HCT116 (cell line): Measurements from ENCODE around the gene CAMKMT. TPM values are rescaled to one million over a fixed set of nuclear protein-coding genes. Genes with fewer than 3 reads are reported as not detected.

Experiments
- ATAC-seq: fragments of 200-7000 bp; cut with Tn5 transposase; 2 replicates; pipeline ENCODE4 v1.9.1; 2020; ENCODE audit warnings: mild to moderate bottlenecking, moderate library complexity
- BruUV-seq: library from RNA; stranded (reverse); fragments of 400-500 nt; replicated peaks from 2 replicates; lab custom pipeline; 2021; lab: Mats Ljungman, UMichigan
- CTCF ChIA-PET: fragments of 300-600 bp; sonication (Branson Sonifier 250); formaldehyde crosslinking; loops from one replicate; lab custom pipeline; 2021; ENCODE audit warnings: antibody characterized with exemption; lab: Charles Lee
- POLR2A ChIA-PET: fragments of 300-600, 350-600 bp; sonication (Branson Sonifier 250); formaldehyde crosslinking; loops from one replicate; lab custom pipeline; 2021; ENCODE audit warnings: antibody characterized with exemption; lab: Charles Lee
- RAD21 ChIA-PET, 2 experiments: fragments of 300-600 bp; sonication (Branson Sonifier 250); formaldehyde crosslinking; loops; one replicate each; lab custom pipeline; 2023; ENCODE audit warnings: low total read pairs in 2 of 2; ENCODE audit not compliant: uncharacterized antibody in 2 of 2, unreplicated experiment in 2 of 2, low non-redundant PET in 1 of 2; lab: Charles Lee
- DNase-seq: peaks from one replicate; pipeline ENCODE4 v3.0.0-alpha.2; 2010; ENCODE audit warnings: low read depth, low spot score
- H2AFZ ChIP-seq: fragments of 200-600 bp; shearing (Covaris generic), sonication (generic); 2 replicates; pipeline ENCODE4 v1.6.1; 2017; ENCODE audit warnings: low read depth, mixed run types, mixed read lengths, antibody characterized with exemption, low read length; ENCODE audit not compliant: poor library complexity, severe bottlenecking
- H3K27ac ChIP-seq: 2 replicates; pipeline ENCODE4 v1.5.1; 2012; ENCODE audit warnings: low read depth, low read length
- H3K27me3 ChIP-seq: fragments of 200-600 bp; sonication (generic); 2 replicates; pipeline ENCODE4 v1.6.1; 2016; ENCODE audit warnings: mixed run types, low read length, mixed read lengths; ENCODE audit not compliant: insufficient read depth
- H3K36me3 ChIP-seq, 2 experiments: fragments of 200-500 bp in 1 of 2; fragments of 200-600 bp in 1 of 2; sonication (Bioruptor generic) in 1 of 2; sonication (generic) in 1 of 2; 2 replicates each; pipeline versions ENCODE4 v1.5.1 to v1.6.1; 2014 to 2016; ENCODE audit warnings: low read length in 2 of 2, inconsistent platforms in 1 of 2, mixed read lengths in 1 of 2, mixed run types in 1 of 2; ENCODE audit not compliant: insufficient read depth in 2 of 2, control insufficient read depth in 1 of 2
- H3K4me1 ChIP-seq, 2 experiments: fragments of 200-600 bp in 1 of 2; sonication (generic) in 1 of 2; 2 replicates each; pipeline versions ENCODE4 v1.5.1 to v1.6.1; 2012 to 2017; ENCODE audit warnings: low read length in 2 of 2, inconsistent platforms in 1 of 2, mild to moderate bottlenecking in 1 of 2, mixed read lengths in 1 of 2, mixed run types in 1 of 2, moderate library complexity in 1 of 2; ENCODE audit not compliant: insufficient read depth in 2 of 2, control insufficient read depth in 1 of 2
- H3K4me2 ChIP-seq: fragments of 200-600 bp; sonication (generic); 2 replicates; pipeline ENCODE4 v1.6.1; 2017; ENCODE audit warnings: mixed run types, low read length, mixed read lengths
- H3K4me3 ChIP-seq, 2 experiments: fragments of 200-600 bp in 1 of 2; sonication (generic) in 1 of 2; replicated peaks in 1 of 2; 2 replicates each; pipeline ENCODE4 v1.5.1; 2011 to 2016; ENCODE audit warnings: low read length in 2 of 2, control low read depth in 1 of 2, low read depth in 1 of 2, mild to moderate bottlenecking in 1 of 2, mixed read lengths in 1 of 2, mixed run types in 1 of 2
- H3K79me2 ChIP-seq: fragments of 200-600 bp; sonication (generic); 2 replicates; pipeline ENCODE4 v1.6.1; 2017; ENCODE audit warnings: mild to moderate bottlenecking, mixed run types, low read length, moderate library complexity, mixed read lengths; ENCODE audit not compliant: insufficient read depth
- H3K9ac ChIP-seq: fragments of 200-600 bp; sonication (generic); 2 replicates; pipeline ENCODE4 v1.6.1; 2016; ENCODE audit warnings: low read length, mixed read lengths
- H3K9me2 ChIP-seq: fragments of 200-600 bp; sonication (generic), shearing (Covaris generic); 2 replicates; pipeline ENCODE4 v1.6.1; 2017; ENCODE audit warnings: mixed run types, mild to moderate bottlenecking, moderate library complexity; ENCODE audit not compliant: insufficient read depth
- H3K9me3 ChIP-seq, 2 experiments: fragments of 200-500 bp in 1 of 2; fragments of 200-600 bp in 1 of 2; sonication (Bioruptor generic) in 1 of 2; sonication (generic) in 1 of 2; 2 replicates each; pipeline ENCODE4 v1.6.1; 2014 to 2017; ENCODE audit warnings: low read length in 2 of 2, mixed read lengths in 2 of 2, inconsistent platforms in 1 of 2, low read depth in 1 of 2, mild to moderate bottlenecking in 1 of 2, mixed run types in 1 of 2, moderate library complexity in 1 of 2; ENCODE audit not compliant: control insufficient read depth in 1 of 2, insufficient read depth in 1 of 2
- H4K20me1 ChIP-seq: fragments of 200-600 bp; sonication (generic), shearing (Covaris generic); 2 replicates; pipeline ENCODE4 v1.6.1; 2017; ENCODE audit warnings: mixed run types, mild to moderate bottlenecking, moderate library complexity; ENCODE audit not compliant: insufficient read depth
- CTCF ChIP-seq, 3 experiments: fragments of 200-600 bp in 1 of 3; sonication (generic) in 1 of 3; IDR thresholded peaks in 2 of 3; conservative IDR thresholded peaks in 1 of 3; 2 replicates each; pipeline ENCODE4 v1.5.1; 2012 to 2017; ENCODE audit warnings: low read depth in 2 of 3, low read length in 2 of 3, antibody characterized with exemption in 1 of 3, borderline replicate concordance in 1 of 3, control low read depth in 1 of 3, mild to moderate bottlenecking in 1 of 3, mixed read lengths in 1 of 3, mixed run types in 1 of 3, moderate library complexity in 1 of 3; ENCODE audit not compliant: insufficient read depth in 1 of 3
- ELF1 ChIP-seq: IDR thresholded peaks from 2 replicates; pipeline ENCODE4 v1.6.1; 2012; ENCODE audit warnings: low read depth, borderline replicate concordance
- RAD21 ChIP-seq: IDR thresholded peaks from 2 replicates; pipeline ENCODE4 v1.6.1; 2012; ENCODE audit warnings: low read depth, mild to moderate bottlenecking
- REST ChIP-seq: IDR thresholded peaks from 2 replicates; pipeline ENCODE4 v1.6.1; 2012; ENCODE audit warnings: low read depth
- TCF7L2 ChIP-seq: IDR thresholded peaks from 2 replicates; pipeline ENCODE4 v1.7.0; 2011; ENCODE audit warnings: borderline replicate concordance, inconsistent platforms; ENCODE audit not compliant: insufficient read depth, insufficient read length; ENCODE audit errors: extremely low read depth
- YY1 ChIP-seq: IDR thresholded peaks from 2 replicates; pipeline ENCODE4 v1.6.1; 2011; ENCODE audit warnings: low read length, low read depth, moderate library complexity, mild to moderate bottlenecking; ENCODE audit not compliant: insufficient replicate concordance; ENCODE audit errors: extremely low read depth
- ZBTB33 ChIP-seq: IDR thresholded peaks from 2 replicates; pipeline ENCODE4 v1.6.1; 2011; ENCODE audit warnings: mild to moderate bottlenecking, low read length, moderate library complexity; ENCODE audit not compliant: insufficient replicate concordance; ENCODE audit errors: extremely low read depth
- intact Hi-C: fragments of 100-400 bp; cut with micrococcal nuclease; formaldehyde crosslinking; loops from 2 replicates; pipeline ENCODE4 v1.10.0; 2022
- total RNA-seq: library from RNA; stranded (reverse); gene quantifications from one replicate; pipeline ENCODE4 v1.2.1, GENCODE V29; 2021; ENCODE audit not compliant: unreplicated experiment

The CAMKMT gene
- total RNA-seq, 1 experiment from 2014 or later = 10.6 TPM

DNA sequence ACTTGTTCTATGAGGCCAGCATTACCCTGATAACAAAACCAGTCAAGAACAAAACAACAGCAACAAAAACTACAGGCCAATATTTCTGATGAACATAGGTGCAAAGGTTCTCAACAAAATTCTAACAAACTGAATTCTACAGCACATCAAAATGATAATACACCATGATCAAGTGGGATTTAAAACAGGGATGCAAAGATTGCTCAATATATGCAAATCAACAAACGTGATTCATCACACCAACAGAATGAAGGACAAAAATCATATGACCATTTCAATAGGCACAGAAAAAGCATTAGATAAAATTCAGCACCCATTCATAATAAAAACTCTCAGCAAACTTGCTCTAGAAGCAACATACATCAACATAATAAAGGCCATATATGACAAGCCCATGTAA, 173.6 kb downstream of the CAMKMT start:
- Histone ChIP-seq H3K9ac (no peak overlapping the region), H3K9me3 (no peaks in the 10 kb centered on the region), H3K9me2 (no peaks in the 10 kb centered on the region), H3K79me2 (no peaks in the 10 kb centered on the region), H4K20me1 (no peaks in the 10 kb centered on the region), H2AFZ (no peak overlapping the region), H3K27ac (no peak overlapping the region), H3K4me3 (no peak overlapping the region), H3K4me1 (no peaks in the 10 kb centered on the region), H3K4me2 (no peak overlapping the region), H3K27me3 (no peaks in the 10 kb centered on the region), H3K36me3 (no peaks in the 10 kb centered on the region)
- no TSS peak for BruUV-seq
- RAD21 ChIA-PET = no interaction called here
- no peak for DNase-seq
- ATAC-seq = no peak
- intact Hi-C loops = no loop called here
- CTCF ChIA-PET = no interaction called here
- POLR2A ChIA-PET = no interaction called here
- no peak for TF ChIP-seq REST
- no peak for TF ChIP-seq YY1
- no peak for TF ChIP-seq ZBTB33
- no peak for TF ChIP-seq ELF1
- TF ChIP-seq TCF7L2 = no peak
- TF ChIP-seq CTCF (IDR thresholded peaks at IDR 0.05 in 2 of 3, conservative IDR thresholded peaks at IDR 0.05 in 1 of 3; ENCODE audit: borderline replicate concordance in 1 of 3, insufficient read depth in 1 of 3, low read depth in 2 of 3, low read length in 2 of 3) = no peak
- no peak for TF ChIP-seq RAD21
